GF-D8 (cell line): ENCODE data around the gene SPARC.

Experiments used
- DNase-seq: peaks from one replicate; lab custom pipeline; 2025; lab: John Stamatoyannopoulos, UW

Gene SPARC

DNA sequence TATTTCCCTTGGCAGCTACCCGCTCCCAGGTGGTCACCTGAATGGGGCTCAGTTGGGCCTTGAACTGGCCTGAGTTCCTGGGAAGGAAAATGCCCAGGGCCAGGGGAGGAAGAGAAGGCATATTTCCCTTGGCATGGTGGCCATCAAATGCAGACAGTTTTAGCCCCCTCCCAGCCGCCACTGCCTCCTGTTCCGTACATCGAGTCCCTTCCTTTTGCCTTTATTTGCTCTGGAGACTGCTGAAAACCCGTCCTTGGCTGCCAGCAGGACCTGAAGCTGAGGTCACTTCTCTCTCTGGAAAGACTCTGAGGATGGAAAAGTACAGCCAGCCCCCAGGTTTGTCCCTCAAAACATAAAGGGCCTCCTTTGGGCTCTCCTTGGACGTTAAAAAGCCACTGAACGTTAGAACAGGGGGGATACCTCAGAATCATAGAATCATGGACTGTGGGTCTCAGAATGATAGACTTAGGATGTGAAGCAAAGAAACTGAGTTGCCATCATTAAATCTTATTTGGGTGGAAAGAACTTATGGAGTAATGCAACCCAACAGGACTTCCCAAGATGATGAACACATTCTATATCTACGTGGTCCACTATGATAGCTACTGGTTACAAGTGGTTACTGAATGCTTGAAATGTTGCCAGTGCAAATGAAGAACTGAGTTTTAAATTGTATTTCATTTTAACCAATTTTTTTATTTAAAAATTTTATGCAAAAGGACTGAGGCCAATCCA, 7.1 kb downstream of the SPARC start:
- no peak for DNase-seq

DNA sequence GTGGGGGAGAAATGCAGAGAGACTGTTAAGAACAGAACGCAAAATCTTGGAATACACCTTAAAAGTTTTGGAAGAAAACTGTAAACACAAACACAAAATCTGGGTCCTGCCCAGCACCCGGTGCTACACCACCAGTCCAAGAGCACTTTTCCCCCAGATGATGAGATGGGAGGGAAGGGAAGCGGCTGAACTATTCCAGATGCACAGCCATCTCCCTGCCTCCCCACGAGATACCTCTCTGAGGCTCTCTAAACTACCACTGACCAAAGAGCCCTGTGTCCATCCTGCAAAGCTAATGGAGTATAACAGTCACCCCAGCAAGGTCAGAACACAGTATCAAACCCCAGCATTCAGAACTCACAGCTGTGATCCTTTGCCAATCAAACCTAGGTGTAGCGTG, 8.0 kb downstream of the SPARC start:
- no peak for DNase-seq

DNA sequence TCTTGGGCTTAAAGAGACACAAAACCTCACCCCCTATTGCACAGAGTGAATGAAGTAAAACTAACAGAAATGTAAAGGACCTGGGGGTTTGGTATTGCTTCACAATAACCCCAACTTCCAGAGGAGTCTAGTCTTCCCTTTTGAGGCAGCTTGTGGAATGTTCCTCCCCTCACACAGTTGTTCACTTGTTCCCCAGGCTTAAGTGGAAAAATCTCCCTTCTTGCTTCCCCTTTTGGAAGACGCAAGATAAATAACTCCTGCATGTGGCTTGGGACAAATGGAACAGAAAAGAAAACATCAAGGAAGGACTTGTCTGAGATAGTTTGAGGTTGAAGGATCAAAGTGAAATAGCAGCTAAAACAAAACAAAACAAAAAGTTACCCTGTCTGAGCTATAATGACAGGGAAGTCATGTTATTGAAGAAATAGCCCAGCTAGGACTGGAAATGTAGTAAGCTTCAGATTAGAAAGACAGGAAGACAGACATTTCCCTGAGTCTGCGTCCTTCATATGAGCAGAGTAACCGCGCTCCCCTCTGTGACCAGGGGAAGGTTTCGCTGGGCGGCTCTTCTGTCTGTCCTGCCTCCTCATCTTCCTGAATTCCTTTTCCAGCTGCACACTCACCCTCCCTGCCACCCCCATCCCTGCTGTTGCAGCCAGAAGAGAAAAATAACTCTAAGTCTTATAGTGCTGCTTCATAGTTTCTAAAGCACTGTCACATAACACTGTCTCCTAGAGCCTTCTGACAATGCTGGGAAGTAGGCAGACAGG, 8.8 kb downstream of the SPARC start:
- DNase-seq, result no peak

DNA sequence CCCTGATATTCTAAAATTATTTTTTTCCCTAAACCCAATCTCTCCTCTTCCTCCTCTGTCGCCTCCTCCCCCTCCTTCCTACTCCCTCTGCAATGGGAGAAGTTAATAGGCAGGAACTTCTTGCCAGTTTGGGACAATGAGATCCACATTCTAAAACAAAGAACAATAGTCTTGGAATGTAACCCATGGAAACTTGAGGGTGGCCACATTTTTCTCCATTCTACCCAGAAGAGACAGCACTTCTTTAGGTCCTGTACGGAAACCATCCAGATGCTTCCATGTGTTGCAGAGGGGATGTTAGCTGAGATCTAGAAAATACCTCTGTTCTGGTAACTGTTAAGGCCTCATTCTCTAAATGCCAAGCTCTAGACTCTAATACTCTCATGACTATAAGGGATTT, 10.0 kb downstream of the SPARC start:
- no peak for DNase-seq

DNA sequence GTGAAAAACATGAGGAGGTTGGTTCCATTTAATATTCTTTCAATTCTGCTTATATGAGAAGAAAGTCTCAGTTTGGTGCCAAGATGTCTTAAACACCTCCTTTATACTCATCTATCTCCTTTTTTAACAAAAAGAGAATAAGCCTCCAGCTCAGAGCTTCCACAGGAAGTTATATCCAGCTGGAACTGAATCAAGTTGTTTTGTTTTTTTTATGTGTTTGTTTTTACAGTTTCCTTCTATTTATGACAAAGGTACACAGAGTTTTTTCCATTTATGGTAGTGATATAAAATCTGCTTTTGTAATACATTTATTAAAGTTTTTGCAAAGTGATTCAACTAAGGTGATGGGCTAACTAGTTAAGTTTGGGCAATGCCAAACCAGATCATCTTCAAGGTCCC, 10.4 kb downstream of the SPARC start:
- no peak for DNase-seq

DNA sequence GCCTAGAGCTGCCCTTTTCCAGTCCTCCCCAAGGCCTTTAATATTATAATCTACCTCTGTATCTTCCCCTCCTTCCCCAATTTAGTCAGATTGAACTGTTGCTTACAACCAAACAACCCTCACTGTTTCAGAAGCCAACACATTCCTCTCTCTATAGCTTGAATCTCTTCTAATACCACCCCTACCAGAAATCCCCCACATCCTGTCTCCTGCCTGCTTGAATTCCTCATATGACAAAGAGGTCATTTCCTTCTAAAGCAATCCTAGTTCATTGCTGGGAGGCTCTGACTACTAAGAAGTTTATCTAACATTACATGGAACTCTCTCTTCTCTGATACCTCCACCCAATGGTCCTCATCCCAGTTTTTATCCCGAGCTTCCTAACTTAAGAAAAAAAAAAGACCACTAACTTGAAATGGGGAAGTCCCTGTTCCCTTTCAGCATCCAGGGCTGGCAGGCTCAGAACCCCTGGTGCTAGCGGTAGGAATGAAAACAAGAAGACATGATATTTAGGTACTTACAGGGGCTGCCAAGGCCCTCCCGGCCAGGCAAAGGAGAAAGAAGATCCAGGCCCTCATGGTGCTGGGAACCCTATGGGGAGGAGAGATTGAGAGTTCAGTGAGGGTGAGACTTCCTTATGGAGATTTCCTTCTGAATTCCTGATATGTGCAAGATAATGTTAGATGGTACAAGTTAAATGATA, 11.0 kb downstream of the SPARC start:
- DNase-seq, result no peak

DNA sequence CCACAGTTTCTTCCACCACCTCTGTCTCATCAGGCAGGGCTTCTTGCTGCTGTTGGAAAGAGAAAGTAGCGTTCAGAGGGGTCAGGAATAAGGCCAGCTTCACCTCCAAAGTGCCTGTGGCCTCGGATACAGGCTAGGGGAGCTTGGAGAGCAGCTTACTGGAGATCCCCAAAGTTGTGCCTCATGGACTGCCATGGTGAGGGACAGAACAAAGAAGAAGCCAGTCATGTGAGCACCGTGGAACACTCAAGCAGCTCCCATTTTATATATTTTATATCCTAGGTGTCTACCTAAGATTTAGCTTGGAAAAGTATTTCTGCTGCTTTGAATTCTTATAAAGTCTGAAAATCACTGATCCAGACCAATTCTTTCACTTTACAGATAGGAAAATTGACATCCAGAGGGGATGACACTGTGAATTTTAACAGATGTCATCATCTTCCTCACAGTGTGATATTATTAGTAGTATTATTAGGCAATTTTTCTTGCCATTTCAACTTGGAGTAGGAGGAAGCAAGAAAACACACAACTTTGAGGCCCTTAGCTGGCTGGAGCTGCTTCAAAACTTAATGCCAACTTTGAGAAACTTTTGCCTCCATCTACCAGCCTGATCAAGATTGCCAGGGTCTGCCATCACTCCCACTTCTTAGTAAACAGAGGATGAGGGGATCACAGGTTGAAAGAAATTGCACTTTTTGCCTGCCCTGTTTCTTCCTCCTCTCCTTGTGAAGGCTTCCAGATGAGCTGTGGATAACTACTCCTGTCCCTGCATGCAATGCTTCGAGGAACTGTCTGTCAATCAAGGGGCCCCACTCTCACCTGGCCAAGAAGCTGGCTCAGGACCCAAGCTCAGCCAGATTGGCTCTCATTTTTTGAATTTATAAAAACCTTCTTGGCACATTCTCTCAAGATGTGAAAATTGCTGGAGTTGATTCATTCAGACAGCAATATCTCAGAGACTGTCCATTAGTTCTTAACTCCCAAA, 11.8 kb downstream of the SPARC start:
- DNase-seq, result no peak

DNA sequence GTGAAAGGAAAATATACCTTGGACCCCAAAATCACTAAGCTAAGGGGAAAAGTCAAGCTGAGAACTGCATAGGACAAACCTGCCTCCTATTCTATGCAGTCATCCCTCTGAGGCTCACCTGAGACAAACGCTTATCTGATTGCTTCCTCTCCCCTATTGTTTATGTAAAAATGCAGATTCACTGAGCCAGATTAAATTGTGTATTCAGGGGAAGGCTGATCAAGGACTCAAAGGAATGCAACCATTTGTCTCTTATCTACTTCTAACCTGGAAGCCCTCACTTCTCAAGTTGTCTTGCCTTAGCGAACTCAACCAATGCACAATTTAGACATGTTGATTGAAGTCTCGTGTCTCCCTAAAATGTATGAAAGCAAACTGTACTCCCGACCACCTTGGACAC, 13.3 kb downstream of the SPARC start:
- no peak for DNase-seq

DNA sequence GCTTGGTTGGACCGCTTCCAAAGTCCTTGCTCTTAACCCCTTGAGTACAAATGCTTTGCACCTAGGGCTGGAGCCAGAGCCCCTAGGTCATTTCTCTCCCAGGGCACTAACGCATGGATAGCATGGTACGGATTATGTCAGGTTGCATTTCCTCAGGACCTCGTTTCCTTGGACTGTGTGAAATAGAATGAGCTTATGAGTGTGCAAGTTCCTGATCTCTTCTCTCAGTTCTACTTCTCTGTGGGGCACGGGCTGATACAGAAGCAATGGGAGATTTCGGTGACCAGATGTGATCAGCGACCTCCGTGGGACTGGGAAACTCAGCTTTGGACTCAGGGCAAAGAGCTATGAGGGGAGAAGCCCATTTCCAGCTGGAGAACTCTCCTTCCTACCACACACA, 14.2 kb downstream of the SPARC start:
- DNase-seq, result no peak

DNA sequence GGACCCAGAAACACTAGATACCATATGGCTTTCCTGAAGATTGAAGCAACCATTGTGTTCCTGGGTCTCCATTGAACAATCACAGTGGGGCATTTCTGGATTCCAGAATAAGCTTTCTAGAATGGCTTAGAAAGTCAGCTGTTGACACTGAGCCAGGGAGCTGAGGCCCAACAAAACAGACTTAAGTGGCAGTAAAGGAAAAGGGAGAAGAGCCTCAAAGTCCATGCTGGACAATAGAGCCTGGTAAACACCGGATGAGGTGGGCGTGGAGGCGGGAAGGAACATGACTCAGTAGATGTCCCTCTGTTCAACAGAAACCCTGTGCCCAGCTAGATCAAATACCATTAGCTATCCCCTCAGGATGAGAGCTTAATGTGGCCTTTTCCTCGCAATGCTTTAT, 14.8 kb downstream of the SPARC start:
- DNase-seq, result no peak

DNA sequence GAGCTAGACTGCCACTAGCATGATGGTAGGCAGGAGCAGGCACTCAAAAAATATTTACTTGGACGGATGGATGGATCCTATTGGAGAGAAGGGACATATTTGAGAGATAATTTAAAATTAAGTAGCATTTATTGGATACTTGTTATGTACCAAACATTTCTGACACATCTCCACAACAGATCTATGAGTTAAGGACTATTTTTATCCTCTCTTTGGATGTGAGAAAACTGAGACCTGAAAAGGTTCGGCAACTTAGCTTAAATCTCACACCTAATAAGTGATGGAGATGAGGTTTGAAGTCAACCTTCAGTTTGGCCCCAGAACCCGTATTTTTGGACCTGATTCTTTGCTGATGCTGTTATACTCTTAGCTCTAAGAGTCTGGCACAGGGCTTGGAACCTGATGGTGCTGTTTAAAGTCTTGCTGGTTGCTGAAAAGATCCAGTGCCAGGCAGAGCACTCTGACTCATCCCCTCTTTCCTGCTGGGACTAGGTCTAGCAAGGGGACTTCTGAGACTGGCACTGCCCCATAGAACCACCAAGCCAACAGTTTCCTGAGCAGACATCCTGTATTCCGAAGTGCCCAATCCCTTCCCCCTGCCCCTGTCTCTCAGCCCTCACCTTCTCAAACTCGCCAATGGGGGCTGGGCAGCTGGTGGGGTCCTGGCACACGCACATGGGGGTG, 15.6 kb downstream of the SPARC start:
- DNase-seq, result no peak

DNA sequence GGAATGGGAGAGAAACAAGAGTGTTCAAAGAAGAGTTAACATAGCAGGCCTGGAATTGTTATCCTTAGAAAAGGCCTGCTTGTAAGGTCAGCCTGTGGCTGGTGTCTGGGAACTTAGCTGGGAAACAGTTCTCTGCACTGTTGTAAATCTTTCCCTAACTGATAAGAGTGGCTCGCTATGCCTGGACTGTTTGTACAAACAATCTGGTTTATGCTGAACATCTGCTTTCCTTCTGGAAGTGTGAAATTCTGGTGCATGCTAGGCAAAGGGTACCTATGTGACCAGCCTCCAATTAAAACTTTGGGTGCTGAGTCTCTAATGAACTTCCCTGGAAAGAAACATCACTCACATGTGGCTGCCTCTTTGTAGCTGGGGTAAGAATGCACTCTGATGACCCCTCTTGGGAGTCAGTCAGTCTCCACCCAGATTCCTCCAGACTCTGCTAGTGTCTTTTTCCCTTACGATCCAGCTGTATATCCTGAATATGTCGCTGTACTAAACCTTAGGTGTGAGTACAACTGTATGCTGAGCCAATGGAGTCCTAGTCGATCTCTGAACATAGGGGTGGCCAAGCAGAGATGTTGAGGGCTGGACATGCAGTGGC, 16.5 kb downstream of the SPARC start:
- DNase-seq, result no peak

DNA sequence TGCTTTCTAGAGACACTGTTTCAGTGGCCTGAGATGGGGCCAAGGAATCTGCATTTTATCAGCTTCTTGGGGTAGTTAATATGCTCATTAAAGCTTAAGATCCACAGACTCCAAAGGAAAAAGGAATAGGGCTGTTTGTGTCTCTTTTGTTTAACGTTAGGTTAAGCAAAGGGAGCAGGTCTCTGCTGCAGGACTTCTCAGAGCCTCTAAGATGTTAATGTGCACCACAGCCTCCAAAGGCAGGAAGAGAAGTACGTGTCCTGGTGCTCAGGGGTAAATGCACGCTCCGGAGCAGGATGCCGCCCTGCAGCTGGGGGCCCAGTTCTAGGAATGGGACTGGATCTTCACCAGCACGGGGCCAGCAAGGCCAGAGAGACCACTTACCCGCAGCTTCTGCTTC, 19.6 kb downstream of the SPARC start:
- no peak for DNase-seq

DNA sequence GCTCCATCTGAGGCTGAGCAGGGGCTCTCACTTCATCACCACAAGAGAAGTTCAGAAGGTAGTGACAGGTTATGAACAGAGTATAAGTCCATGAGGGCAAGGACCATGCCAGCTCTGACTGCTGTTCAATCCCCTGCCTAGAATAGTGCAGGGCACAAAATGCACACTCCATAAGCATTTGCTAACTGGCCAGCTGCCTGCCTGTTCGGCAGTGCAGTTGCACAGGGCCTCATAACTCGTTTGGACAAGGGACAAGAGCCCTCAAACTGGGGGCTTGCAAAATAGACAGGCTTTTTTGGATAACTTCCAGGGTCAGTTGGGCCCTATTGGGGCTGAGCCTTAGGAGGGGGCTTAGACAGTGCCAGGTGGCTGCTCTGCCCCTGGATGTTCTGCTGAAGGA, 21.1 kb downstream of the SPARC start:
- DNase-seq, result no peak

DNA sequence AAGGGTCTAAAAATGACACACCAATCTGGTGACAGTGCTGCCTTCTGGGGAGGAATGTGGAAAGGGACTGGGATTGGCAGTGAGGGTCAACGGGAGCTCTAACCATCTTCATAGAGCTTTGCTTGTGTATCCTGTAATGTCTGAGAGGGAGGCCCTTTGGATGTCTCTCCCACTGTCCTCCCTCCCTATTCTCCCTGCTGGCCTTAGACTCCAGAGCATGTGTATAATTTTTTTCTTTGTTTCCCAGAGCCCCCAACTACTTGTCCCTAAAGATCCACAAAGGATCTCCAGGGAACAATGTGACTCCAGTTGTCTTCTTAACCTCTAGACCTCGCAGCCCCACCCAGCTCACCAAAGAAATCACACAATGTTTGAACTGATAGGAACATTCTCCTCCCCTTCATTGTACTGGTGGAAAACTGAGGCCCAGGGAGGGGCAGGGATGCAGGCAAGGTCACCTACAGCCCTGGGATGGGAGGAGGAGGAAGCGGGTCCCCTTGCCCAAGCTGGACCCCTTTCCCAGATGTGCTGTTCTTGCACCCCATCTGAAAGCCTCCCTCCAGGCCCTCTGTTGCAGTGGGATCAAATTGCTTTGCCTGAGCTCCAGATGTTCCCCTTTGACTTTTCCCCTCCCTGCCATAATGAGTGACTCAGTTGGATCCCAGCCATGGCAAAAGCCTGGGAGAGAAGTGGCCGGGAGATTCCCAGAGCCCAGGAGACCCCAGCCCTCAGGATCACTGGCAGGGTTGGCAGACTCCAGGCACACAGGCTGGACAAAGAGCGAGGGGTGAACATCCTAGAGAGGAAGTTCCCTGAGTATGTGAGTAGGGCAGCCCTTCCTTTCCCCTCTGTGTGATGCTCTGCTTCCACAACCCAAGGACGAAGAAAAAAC, 21.8 kb downstream of the SPARC start:
- DNase-seq, result no peak

DNA sequence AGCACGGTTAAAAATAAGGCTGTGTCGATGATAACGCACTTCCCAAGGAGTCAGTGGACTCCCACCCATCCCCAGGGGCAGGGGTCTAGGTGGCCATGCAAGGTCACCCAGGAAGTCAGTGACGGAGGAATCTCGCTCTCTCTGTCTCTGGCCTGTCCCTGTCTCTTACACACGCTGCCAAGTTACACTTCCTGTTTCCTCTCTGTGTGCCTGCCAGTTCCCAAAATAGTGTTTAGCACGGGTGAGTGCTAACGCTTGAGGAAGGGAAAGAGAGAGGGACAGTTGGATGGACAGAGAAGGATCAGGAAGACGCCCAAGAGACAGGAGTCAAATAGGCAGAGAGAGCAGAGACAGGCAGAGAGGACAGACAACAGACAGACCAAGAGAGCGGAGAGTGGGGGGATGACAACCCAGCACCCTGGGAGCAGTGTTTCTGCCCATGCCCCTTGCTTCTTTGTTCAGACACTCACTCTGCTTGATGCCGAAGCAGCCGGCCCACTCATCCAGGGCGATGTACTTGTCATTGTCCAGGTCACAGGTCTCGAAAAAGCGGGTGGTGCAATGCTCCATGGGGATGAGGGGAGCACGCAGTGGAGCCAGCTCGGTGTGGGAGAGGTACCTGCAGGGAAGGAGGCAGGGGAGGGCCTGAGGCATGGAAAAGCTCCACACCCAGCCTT, 23.0 kb downstream of the SPARC start:
- DNase-seq, result peak; percentile 13

DNA sequence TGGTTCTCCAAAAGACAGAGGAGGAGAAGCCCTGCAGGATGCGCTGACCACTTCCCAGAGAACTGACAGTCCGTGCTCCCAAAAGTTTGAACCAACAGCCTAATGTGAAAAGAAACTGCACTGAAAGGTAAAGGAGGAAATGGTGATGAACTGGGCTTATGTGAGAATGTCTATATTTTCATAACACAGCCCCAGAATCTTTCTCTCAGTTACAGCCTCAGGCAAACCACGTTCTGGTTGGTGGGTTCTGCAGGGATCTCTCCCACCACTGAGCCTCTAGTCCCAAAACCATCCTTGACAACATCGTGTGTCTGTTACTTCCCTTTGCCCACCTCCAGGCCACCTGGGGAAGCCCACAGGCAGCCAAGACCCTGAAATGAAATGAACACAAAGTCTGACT, 23.9 kb downstream of the SPARC start:
- DNase-seq, result no peak

DNA sequence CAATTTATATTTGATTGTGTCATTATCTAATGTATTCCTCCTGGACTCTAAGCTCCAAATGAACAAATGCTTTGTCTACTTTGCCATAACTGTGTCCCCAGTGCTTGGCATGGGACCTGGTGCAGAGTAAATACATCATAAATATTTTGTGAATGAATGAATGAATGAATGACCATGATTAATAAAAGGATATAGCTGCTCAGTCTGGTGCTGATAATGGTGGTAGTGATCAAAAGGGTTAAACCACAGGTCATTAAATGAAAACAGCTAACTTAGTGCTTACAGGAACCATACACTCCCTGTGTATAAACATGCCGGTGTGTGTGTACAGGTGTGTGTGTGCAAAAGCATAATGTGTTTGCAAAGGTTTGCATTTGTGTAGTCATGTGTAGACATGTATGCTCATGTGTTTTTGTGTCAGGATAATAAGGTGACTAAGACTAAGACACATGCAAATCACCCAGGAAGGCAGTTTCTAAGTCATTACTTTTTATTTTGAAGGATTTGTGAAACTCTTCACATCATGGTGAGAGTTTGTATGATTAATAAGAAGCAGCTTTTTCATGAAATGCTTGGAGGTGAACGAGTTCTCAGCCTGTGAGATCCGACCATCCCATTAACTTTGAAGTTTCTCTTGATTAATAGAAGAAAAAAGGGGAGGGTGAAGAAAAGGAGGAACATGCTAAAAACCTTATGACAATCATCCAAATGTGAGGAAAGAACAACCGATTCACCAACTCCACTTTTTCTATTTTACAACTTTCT, 24.6 kb downstream of the SPARC start:
- no peak for DNase-seq
